SU-DHL-6 (cell line): Measurements from ENCODE around the gene CDHR2.

ENCODE experiments used
- CTCF ChIP-seq: fragments of 200-600 bp; sonication (generic); IDR thresholded peaks from one replicate; pipeline ENCODE4 v1.5.1; 2017; ENCODE audit warnings: antibody characterized with exemption, mild to moderate bottlenecking, low read length, moderate library complexity; ENCODE audit not compliant: insufficient read depth, poor library complexity, severe bottlenecking
- EZH2phosphoT487 ChIP-seq: fragments of 200-600 bp; sonication (generic), shearing (Covaris generic); conservative IDR thresholded peaks from 2 replicates; pipeline ENCODE4 v1.6.1; 2018; ENCODE audit warnings: mild to moderate bottlenecking, antibody characterized with exemption, low read length, moderate library complexity, mixed read lengths

- TF ChIP-seq CTCF = no peak
- no peak for TF ChIP-seq EZH2phosphoT487
These were observed 39.2 kb downstream of the CDHR2 start for GRCh38 chr5:176588297-176588696.
